ENCODE data around the gene MZB1.
A peak's percentile ranks its signal among the peaks of the same experiment; 100 is the strongest.
"Not testable (repeated sequence)": the region's sequence is repeated elsewhere in the genome, so short reads cannot be mapped to it uniquely, and the experiment has no call there.

MZB1 gene

DNA sequence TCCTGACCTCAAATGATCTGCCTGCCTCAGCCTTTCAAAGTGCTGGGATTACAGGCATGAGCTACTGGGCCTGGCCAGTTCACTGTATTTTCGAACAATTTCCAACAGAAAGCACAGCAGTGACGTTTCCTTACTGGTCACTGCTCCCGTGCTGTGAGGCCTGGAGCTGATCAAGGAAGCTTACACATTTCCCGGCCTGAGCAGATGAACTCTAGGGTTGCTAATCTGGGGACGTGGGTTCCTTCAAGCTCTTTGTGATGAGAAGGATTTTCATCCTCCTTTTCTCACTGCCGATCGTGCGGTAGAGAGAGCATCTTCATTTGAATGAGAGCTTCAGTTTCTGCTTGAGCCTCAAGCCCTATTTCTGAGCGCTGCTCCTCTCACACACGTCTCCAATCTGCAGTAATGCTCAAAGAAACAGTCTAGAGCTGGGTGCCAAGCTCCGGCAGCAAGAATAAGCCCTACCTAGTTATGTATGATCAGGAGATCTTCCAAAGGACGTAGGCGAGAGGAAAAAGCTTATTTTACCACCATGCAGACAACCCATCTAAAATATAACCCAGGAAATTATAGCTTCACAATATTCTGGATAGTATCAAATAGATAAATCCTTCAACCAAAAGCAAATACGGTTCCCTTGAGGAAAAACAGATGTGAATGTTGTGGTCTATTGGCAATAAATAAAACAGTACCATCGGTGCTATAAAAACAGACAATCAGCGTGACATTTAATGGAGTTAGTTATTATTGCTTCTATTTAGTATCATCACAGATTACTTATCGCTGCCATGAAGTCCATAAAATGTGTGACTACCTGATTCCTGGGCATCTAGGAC lies 21.5 kb upstream of the MZB1 start:
- no peak for DNase-seq (ENCODE audit: low read depth in 2 of 2)

GRCh38 chr5:139410121-139410992 lies 20.6 kb upstream of the MZB1 start:
- DNase-seq (ENCODE audit: low read depth in 2 of 2) = no peak

DNA sequence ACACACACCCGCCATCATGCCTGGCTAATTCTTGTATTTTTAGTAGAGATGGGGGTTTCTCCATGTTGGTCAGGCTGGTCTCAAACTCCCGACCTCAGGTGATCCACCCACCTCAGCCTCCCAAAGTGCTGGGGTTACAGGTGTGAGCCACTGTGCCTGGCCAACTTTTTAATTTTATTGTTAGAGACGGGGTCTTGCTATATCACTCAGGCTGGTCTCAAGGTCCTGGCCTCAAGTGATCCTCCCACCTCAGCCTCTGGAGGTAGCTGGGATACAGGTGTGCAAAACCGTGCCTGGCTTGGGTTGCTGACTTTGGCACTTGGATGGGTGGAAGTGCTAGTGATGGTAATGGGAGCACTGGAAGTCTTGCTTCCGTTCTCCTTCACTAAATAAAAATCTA lies 19.4 kb upstream of the MZB1 start:
- not testable (repeated sequence) for DNase-seq (ENCODE audit: low read depth in 2 of 2)

DNA sequence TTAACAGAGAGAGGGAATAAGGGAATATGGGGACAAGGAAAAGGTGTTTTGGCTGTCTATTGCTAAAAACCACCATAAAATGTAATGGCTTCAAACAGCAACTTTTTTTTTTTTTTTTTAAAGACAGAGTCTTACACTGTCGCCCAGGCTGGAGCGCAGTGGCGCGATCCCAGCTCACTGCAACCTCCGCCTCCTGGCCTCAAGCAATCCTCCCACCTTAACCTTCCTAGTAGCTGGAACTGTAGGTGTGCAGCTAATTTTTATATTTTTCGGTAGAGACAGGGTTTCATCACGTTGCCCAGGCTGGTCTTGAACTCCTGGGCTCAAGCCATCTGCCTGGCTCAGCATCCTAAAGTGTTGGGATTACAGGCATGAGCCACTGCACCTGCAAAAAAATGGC lies 18.5 kb upstream of the MZB1 start:
- no peak for DNase-seq (ENCODE audit: low read depth in 2 of 2)

- no peak for DNase-seq (ENCODE audit: low read depth in 2 of 2)
Observed at GRCh38 chr5:139407517-139407916, 17.8 kb upstream of the MZB1 start.

- DNase-seq (ENCODE audit: low read depth in 2 of 2) = no peak
Observed at GRCh38 chr5:139406963-139407362, 17.2 kb upstream of the MZB1 start.

- no peak for DNase-seq (ENCODE audit: low read depth in 2 of 2)
Observed at GRCh38 chr5:139404484-139404840, 14.7 kb upstream of the MZB1 start.

DNA sequence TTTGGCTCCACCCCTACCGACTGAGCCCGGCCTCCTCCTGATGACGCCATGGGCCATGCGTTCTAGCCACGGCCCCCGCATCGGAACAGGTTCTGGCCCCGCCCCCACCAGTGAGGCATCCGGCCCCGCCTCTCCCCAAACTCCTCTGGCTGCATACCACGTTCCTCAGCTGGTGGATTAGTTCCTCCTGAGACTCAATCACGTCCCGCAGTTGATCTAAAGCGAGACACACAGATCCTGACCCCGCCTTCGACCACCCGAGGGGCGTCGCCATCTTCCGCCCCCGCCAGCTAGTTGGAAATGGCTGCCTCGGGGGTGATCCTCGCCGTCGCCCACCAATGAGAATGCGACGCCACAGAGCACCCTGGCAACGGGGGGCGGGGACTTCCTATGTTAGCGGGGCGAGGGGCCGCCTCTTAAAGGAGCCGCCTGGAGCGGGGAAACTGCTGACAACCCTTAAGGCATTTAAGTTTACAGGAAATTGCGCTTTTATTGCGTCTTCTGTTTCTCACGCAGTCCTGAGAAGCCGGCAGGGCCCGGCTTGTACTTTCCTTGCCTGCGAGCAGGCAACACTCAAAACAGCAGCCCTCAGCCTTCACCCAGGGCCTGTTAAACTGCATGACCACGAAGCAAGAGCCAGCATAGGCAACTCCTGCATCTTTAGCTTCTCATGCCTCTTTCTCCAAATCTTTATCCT lies 14.2 kb upstream of the MZB1 start, which contains the start of gene SPATA24:
SPATA24 (minus strand) TSS at position 303 of the 697 bp plus-strand sequence; CDS start at position 274, 29 bp downstream.
- peak; percentile 96 to 98 for DNase-seq (ENCODE audit: low read depth in 2 of 2)

- DNase-seq (ENCODE audit: low read depth in 2 of 2) = no peak
Observed at GRCh38 chr5:139403418-139403786, 13.7 kb upstream of the MZB1 start.

GRCh38 chr5:139402561-139403158 lies 12.9 kb upstream of the MZB1 start:
- DNase-seq (ENCODE audit: low read depth in 2 of 2) = no peak

DNA sequence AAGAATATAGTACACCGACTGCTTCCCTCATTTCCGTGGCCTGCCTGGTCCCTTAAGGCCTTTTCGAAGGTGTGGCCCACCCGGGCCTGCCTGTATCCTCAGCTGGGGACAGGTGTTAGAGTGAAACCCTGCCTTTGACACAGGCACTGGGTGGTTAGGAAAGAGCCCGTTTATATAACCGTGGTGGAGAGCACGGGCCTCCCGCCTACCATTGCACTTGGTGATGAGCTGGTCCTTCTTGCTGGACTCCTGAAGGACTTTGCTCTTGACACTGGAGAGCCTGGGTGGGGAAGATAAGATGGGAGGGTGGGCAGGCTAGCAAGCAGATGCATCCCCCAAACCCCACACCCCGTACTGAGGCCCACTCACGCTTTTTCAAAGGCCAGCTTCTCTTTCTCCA lies 11.8 kb upstream of the MZB1 start:
- DNase-seq (ENCODE audit: low read depth in 2 of 2) = no peak

DNA sequence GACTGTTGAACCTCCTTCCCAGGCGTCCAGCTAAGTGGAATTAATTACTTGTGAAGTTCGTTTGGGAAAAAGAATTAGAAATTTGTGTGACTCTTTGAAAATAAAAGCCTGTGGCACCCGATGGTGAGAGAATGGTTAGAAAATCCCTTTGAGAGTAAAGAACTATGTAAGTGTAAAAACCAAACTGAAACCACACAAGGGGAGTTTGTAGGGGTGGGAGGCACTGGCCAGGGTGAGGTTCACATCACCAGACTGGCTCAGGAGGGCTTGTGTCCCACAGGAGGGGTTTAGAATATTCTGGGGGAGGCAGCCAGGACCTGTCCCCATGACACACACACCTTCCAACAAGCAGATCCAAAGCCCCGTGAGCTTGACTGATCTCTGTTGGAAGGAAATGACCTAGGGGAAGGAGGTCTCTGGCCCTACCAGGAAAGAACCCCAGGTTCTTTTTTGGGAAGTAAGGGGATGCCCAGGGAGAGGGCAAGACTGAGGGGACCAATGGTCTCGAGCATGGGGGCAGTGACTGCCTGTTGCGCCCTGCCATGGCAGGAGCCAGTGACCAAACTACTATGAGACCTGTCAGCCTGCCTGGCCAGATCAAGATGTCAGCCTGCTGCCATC lies 9.9 kb upstream of the MZB1 start:
- DNase-seq (ENCODE audit: low read depth in 2 of 2) = no peak

DNA sequence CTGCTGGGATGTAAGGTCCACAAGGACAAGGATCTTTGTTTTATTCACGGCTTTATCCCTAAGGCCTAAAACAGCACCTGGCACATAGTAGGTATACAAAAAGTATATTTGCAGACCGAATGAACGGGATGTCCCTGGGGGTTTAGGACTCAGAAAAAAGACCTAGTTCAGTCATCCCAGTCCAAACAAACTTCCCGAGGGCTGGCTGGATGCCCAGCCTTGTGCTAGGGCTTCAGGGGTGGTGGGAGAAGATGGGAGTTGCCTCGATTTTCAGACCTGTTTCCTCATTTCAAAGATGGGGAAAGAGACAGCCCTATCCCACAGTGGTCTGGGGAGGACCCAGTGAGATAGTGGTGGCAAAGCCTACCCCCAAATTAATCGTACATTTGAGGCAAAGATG lies 8.2 kb upstream of the MZB1 start:
- no peak for DNase-seq (ENCODE audit: low read depth in 2 of 2)

GRCh38 chr5:139396691-139397090 lies 7.0 kb upstream of the MZB1 start:
- DNase-seq (ENCODE audit: low read depth in 2 of 2) = no peak

- DNase-seq (ENCODE audit: low read depth in 2 of 2) = no peak
Observed at GRCh38 chr5:139395844-139396640, 6.3 kb upstream of the MZB1 start.

DNA sequence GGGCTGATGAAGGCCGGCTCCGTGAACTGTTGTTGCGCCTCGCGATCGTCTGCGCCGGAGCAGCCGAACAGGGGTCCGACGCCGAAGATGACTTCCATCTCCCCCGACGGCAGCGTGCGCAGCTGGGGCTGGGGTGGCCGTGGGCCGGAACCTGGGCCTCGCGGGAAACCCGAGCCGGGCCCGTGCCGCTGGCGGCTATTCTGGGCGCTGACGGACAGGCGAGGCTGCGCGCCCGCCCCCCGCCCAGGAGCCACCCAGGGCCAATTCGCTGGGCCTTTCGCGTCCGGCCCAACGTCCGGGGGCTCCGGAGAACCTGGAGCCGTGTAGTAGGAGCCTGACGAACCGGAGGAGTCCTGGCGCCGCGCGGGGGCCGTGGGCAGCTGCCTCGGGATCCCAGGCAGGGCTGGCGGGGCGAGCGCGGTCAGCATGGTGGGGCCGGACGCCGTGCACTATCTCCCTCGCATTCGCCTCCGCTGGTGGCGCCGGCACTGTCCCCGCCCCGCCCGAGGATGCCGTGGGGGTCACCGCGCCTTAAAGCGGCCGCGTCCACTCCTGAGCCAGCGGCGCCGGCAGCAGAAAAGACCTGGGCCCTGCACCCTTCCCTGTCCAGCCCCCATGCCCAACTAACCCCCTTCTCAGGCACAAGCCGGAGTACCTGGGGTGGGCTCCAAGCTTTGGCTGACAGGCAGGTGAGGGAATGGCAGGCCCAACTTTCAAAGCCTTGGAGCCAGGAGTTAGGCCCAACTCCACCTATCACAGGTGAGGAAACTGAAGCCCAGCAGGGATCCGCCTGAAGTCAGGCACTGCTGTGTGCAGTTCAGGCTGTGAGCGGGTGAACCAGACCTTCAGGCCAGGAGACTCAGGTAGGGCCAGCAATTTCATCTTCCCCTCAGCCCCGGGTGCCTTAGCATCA lies 5.2 kb upstream of the MZB1 start, which contains the start of gene PROB1:
PROB1 (minus strand) TSS at position 451 of the 913 bp plus-strand sequence; CDS start at position 428, 23 bp downstream.
- no peak for DNase-seq (ENCODE audit: low read depth in 2 of 2)

DNA sequence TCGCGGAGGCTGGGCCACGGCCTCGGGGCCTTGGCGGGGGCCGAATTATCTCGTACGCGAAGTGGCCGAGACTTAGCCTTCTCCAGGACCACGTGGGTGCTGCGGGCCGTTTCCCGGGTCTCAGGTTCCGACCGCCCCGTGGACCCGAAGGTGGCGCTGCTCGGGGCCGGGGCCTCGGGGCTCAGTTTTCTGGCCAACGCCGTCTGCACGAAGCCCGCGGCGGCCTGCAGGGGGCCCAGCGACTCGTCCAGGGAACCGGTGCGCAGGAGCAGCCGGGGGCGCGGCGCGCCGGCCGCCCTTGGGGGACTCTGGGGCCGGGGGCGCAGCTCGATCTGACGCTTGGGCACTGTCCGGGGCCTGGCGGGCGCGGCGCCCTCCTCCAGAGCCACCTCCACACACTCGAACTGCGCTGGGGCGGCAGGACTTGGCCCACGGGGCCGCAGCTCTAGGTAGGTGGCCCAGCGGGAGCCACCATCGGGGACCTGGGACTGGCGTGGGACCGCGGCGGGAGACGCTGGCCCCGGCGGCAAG lies 4.5 kb upstream of the MZB1 start:
- DNase-seq (ENCODE audit: low read depth in 2 of 2) = no peak

DNA sequence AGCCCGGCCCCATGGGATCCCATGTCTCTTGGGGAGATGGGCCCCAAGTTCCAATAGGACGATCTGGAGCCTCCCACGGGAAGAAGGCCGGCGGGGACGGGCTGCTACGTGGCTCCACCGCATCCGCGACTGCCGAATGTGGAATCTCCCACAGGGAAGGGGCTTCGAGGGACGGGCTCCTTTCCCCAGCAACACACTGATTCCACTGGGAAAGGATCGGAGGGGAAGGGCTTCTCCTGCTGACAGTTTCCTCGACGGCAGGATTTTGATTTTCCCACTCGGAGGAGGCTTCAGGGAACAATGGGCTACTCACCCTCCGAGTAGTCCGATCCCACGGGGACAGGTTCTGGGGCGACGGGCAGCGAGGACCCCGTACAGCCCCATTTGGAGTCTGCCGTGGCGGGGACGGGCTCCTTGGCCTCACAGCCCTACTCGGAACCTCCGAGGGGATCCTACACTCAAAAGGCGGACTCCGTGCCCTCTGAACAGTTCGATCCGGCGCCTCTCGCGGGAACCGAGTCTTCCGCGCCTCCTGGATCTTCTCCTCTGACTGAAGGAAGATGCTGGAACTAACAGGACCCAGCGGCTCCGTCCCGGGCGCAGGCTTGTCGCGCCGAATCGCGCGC lies 3.9 kb upstream of the MZB1 start:
- no peak for DNase-seq (ENCODE audit: low read depth in 2 of 2)

All from stimulated activated CD4-positive, alpha-beta T cell treated with anti-CD3 and anti-CD28 coated beads, Interleukin-12 subunit alpha, Interleukin-12 subunit beta, amount 100 ng/mL, for 24 hours (primary cell).